ENCODE measurements around the gene PPP4R3A. TPM values are rescaled to one million over a fixed set of nuclear protein-coding genes. Genes with fewer than 3 reads are reported as not detected.

PPP4R3A gene
- total and polyA plus RNA-seq, 2 of the 4 experiments (the other 2 are of a cell fraction), result 28.2 to 28.9 TPM

GRCh38 chr14:91444335-91445020 lies 65.6 kb downstream of the PPP4R3A start:
- H3K4me2 ChIP-seq (ENCODE audit: low read depth, low read length), result no peak overlapping the region
- H2AFZ ChIP-seq (replicated peaks; ENCODE audit: low read length, poor library complexity), result no peak overlapping the region
- ChIA-PET POLR2A (ENCODE audit: unreplicated experiment) (no interaction called here), CTCF (interaction anchor here (0.6 kb wide), 1 partner anchor 132 kb away, joined by 4 read pairs; no protein-coding TSS in a partner anchor)
- no peaks in the 10 kb centered on the region for H3K9me3 ChIP-seq (ENCODE audit: control insufficient read depth, insufficient read depth, low read length)
- no peak overlapping the region for H3K4ac ChIP-seq (ENCODE audit: low read depth, low read length)
- H4K5ac ChIP-seq (ENCODE audit: low read depth, low read length), result no peak overlapping the region
- no peaks in the 10 kb centered on the region for H3K79me1 ChIP-seq (ENCODE audit: low read depth in 1 of 2, low read length in 2 of 2)
- H4K8ac ChIP-seq (ENCODE audit: low read depth in 2 of 2, low read length in 2 of 2), result no peak overlapping the region
- no peaks in the 10 kb centered on the region for H3K36me3 ChIP-seq (ENCODE audit: control insufficient read depth, insufficient read depth, low read length)
- dilution Hi-C loops (cut with HindIII; ENCODE audit: low sequenced_read_pairs, unreplicated experiment), result no loop called here
- no peak for ATAC-seq (ENCODE audit: low read depth)
- 25% methylated on average over 2 of the region's 6 CpGs; no CpG with 5 or more reads in 1 of the 2 experiments for WGBS, 2 experiments (ENCODE audit: extremely low coverage in 2 of 2, insufficient read length in 1 of 2)
- no peak overlapping the region for H3K56ac ChIP-seq (ENCODE audit: extremely low read depth, insufficient read depth, low read length)
- no peaks in the 10 kb centered on the region for H3K4me1 ChIP-seq (ENCODE audit: control insufficient read depth, insufficient read depth, low read length)
- H3K23ac ChIP-seq (ENCODE audit: low read depth, low read length), result no peak overlapping the region
- no peak for DNase-seq
- intact Hi-C loops (cut with micrococcal nuclease), result no loop called here
- H3K4me3 ChIP-seq (ENCODE audit: insufficient read depth, low read depth, low read length), result no peak overlapping the region
- no peak overlapping the region for H2AK9ac ChIP-seq (replicated peaks; ENCODE audit: low read depth, low read length, poor library complexity)
- H3K9ac ChIP-seq (ENCODE audit: low read depth, low read length), result no peak overlapping the region
- H3K18ac ChIP-seq (ENCODE audit: low read depth, low read length), result no peak overlapping the region
- in situ Hi-C loops (cut with MboI; ENCODE audit: low sequenced_read_pairs), result no loop called here
- no peak overlapping the region for H2BK20ac ChIP-seq (ENCODE audit: low read depth, low read length)
- H4K91ac ChIP-seq (ENCODE audit: insufficient read depth, low read depth, low read length), result no peak overlapping the region
- no peaks in the 10 kb centered on the region for H4K20me1 ChIP-seq (ENCODE audit: insufficient read depth, low read length)
- TF ChIP-seq RAD21 (IDR thresholded peaks at IDR 0.05; ENCODE audit: low read length) (no peak), CEBPB (IDR thresholded peaks at IDR 0.05; ENCODE audit: low read depth, low read length) (no peak), MAZ (IDR thresholded peaks at IDR 0.05; ENCODE audit: borderline replicate concordance, low read depth, low read length) (no peak), POLR2A (IDR thresholded peaks at IDR 0.05; ENCODE audit: low read depth, low read length) (no peak), MXI1 (IDR thresholded peaks at IDR 0.05; ENCODE audit: borderline replicate concordance, low read depth, low read length) (no peak), FOS (IDR thresholded peaks at IDR 0.05; ENCODE audit: low read depth, low read length) (no peak), BHLHE40 (IDR thresholded peaks at IDR 0.05; ENCODE audit: low read depth, low read length) (no peak), CHD1 (IDR thresholded peaks at IDR 0.05; ENCODE audit: low read depth, low read length) (no peak), MAFK (IDR thresholded peaks at IDR 0.05; ENCODE audit: low read depth, low read length) (no peak), SMC3 (IDR thresholded peaks at IDR 0.05; ENCODE audit: low read depth, low read length) (no peak)
- TF ChIP-seq, protein P1, sequence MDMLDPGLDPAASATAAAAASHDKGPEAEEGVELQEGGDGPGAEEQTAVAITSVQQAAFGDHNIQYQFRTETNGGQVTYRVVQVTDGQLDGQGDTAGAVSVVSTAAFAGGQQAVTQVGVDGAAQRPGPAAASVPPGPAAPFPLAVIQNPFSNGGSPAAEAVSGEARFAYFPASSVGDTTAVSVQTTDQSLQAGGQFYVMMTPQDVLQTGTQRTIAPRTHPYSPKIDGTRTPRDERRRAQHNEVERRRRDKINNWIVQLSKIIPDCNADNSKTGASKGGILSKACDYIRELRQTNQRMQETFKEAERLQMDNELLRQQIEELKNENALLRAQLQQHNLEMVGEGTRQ (IDR thresholded peaks at IDR 0.05; ENCODE audit: low read depth, low read length), result no peak
- BruUV-seq (replicated peaks), result no TSS peak
- H3K27ac ChIP-seq (ENCODE audit: insufficient read depth, low read length), result no peak overlapping the region
- no peak overlapping the region for H2BK120ac ChIP-seq (ENCODE audit: low read depth, low read length)
- H2BK15ac ChIP-seq (ENCODE audit: low read depth, low read length), result no peak overlapping the region
- no peaks in the 10 kb centered on the region for H3K9me1 ChIP-seq (ENCODE audit: insufficient read depth, low read length)
- no peak overlapping the region for H3K14ac ChIP-seq (replicated peaks; ENCODE audit: low read depth, low read length)
- H3K27me3 ChIP-seq (ENCODE audit: control insufficient read depth, insufficient read depth, low read length), result no peaks in the 10 kb centered on the region
- H2BK5ac ChIP-seq (ENCODE audit: low read depth, low read length, poor library complexity, severe bottlenecking), result no peak overlapping the region
- H2AK5ac ChIP-seq (ENCODE audit: low read depth, low read length), result no peak overlapping the region

Measured in IMR-90 (cell line).